MCF 10A (cell line): Measurements from ENCODE around the gene AWAT2. TPM values are rescaled to one million over a fixed set of nuclear protein-coding genes. Genes with fewer than 3 reads are reported as not detected.

Experiments used
- Bru-seq: library from RNA; stranded (reverse); fragments of 400-500 nt; gene quantifications from one replicate; lab custom pipeline; 2021; lab: Mats Ljungman, UMichigan
- BruChase-seq, 2 experiments: library from RNA; stranded (reverse); fragments of 400-500 nt; gene quantifications; one replicate each; lab custom pipeline; 2021; lab: Mats Ljungman, UMichigan
- BruUV-seq: library from RNA; stranded (reverse); fragments of 400-500 nt; replicated peaks from 2 replicates; lab custom pipeline; 2021; lab: Mats Ljungman, UMichigan
- CTCF ChIA-PET: fragments of 300-600 bp; sonication (Branson Sonifier 250); formaldehyde crosslinking; extraction: SDS; loops from one replicate; lab custom pipeline; 2021; ENCODE audit warnings: antibody characterized with exemption, inconsistent platforms; lab: Yijun Ruan, JAX
- POLR2A ChIA-PET: fragments of 300-600, 350-650 bp; sonication (Branson Sonifier 250); formaldehyde crosslinking; extraction: SDS; loops from one replicate; lab custom pipeline; 2020; ENCODE audit warnings: antibody characterized with exemption, inconsistent platforms; lab: Yijun Ruan, JAX
- DNase-seq: peaks from one replicate; pipeline ENCODE4 v3.0.0-alpha.2; 2018; ENCODE audit not compliant: unreplicated experiment
- H3K27ac Mint-ChIP-seq: one replicate; pipeline ENCODE4 v1.8.0; 2022; ENCODE audit warnings: mild to moderate bottlenecking, low read depth, mixed read lengths; ENCODE audit not compliant: unreplicated experiment
- H3K27me3 Mint-ChIP-seq: one replicate; pipeline ENCODE4 v1.8.0; 2022; ENCODE audit warnings: mixed read lengths; ENCODE audit not compliant: insufficient read depth, unreplicated experiment
- H3K36me3 Mint-ChIP-seq: one replicate; pipeline ENCODE4 v1.8.0; 2022; ENCODE audit warnings: mild to moderate bottlenecking, moderate library complexity, mixed read lengths; ENCODE audit not compliant: insufficient read depth, unreplicated experiment
- H3K4me1 Mint-ChIP-seq: one replicate; pipeline ENCODE4 v1.8.0; 2022; ENCODE audit warnings: mixed read lengths; ENCODE audit not compliant: insufficient read depth, unreplicated experiment
- H3K4me3 Mint-ChIP-seq: one replicate; pipeline ENCODE4 v1.8.0; 2022; ENCODE audit warnings: mild to moderate bottlenecking, moderate library complexity, mixed read lengths; ENCODE audit not compliant: unreplicated experiment
- H3K9me3 Mint-ChIP-seq: one replicate; pipeline ENCODE4 v1.8.0; 2022; ENCODE audit warnings: mixed read lengths; ENCODE audit not compliant: unreplicated experiment
- intact Hi-C: fragments of 100-400 bp; cut with micrococcal nuclease; formaldehyde crosslinking; loops from 2 replicates; pipeline ENCODE4 v1.14.1; 2022
- long read RNA-seq: library from polyadenylated mRNA; stranded (forward); transcript quantifications from one replicate; pipeline ENCODE4 v2.0.0, GENCODE V29; 2022
- total RNA-seq: library from RNA; stranded (reverse); gene quantifications from 2 replicates; pipeline ENCODE4 v1.2.3, GENCODE V29; 2022
- TF ChIP-seq, protein P1 (sequence below): fragments of 200-600 bp; IDR thresholded peaks from one replicate; pipeline ENCODE4 v1.8.0; 2022; ENCODE audit warnings: antibody characterized with exemption, mild to moderate bottlenecking; ENCODE audit not compliant: unreplicated experiment

AWAT2 gene, protein sequence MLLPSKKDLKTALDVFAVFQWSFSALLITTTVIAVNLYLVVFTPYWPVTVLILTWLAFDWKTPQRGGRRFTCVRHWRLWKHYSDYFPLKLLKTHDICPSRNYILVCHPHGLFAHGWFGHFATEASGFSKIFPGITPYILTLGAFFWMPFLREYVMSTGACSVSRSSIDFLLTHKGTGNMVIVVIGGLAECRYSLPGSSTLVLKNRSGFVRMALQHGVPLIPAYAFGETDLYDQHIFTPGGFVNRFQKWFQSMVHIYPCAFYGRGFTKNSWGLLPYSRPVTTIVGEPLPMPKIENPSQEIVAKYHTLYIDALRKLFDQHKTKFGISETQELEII
- total RNA-seq (0.14 TPM in 1 of 2 replicates, not detected in the other), Bru-seq, nascent RNA (percentile 9 among the genes with signal in this experiment), BruChase-seq, experiment 1, labeled RNA remaining after a 6-hour chase (percentile 8 among the genes with signal in this experiment), BruChase-seq, experiment 2, labeled RNA remaining after a 2-hour chase (not detected)
- long read RNA-seq = 0 reads

DNA sequence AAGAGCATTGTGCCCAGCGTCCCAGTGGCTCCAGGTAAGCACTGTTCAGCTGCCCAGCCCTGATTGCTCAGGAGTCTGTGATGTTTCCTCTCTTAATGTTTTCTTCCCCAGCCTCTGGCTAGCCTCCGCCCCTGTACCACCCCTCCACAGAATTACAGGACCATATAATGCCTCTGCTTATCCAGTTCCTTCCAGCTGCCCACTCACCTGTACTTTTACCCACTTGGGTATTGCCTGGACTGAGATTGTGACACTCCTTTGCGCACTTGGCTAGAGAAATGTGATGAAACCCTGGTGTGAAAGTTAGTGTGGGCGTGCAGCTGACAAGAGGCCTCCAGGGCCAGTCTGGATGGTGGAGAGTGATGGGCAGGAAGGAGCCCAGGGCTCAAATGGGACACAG, at the start of gene AWAT2:
Gene AWAT2 (minus strand): TSS at position 14 of the 400 bp plus-strand sequence. CDS start 6 bp downstream, at position 8.
- H3K4me3 Mint-ChIP-seq = no peak within 1 kb of the TSS
- POLR2A ChIA-PET = no interaction called here
- BruUV-seq = no TSS peak
- H3K36me3 Mint-ChIP-seq = no peaks in the 10 kb centered on the region
- H3K4me1 Mint-ChIP-seq = peaks cover 10% of the 10 kb centered on the region
- CTCF ChIA-PET = no interaction called here
- no peak within 1 kb of the TSS for H3K27ac Mint-ChIP-seq
- intact Hi-C loops = no loop called here
- H3K9me3 Mint-ChIP-seq = peaks cover 8% of the 10 kb centered on the region
- DNase-seq = peak; percentile 73
- H3K27me3 Mint-ChIP-seq = peaks cover 47% of the 10 kb centered on the region
- TF ChIP-seq, protein P1, sequence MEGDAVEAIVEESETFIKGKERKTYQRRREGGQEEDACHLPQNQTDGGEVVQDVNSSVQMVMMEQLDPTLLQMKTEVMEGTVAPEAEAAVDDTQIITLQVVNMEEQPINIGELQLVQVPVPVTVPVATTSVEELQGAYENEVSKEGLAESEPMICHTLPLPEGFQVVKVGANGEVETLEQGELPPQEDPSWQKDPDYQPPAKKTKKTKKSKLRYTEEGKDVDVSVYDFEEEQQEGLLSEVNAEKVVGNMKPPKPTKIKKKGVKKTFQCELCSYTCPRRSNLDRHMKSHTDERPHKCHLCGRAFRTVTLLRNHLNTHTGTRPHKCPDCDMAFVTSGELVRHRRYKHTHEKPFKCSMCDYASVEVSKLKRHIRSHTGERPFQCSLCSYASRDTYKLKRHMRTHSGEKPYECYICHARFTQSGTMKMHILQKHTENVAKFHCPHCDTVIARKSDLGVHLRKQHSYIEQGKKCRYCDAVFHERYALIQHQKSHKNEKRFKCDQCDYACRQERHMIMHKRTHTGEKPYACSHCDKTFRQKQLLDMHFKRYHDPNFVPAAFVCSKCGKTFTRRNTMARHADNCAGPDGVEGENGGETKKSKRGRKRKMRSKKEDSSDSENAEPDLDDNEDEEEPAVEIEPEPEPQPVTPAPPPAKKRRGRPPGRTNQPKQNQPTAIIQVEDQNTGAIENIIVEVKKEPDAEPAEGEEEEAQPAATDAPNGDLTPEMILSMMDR = no peak

DNA sequence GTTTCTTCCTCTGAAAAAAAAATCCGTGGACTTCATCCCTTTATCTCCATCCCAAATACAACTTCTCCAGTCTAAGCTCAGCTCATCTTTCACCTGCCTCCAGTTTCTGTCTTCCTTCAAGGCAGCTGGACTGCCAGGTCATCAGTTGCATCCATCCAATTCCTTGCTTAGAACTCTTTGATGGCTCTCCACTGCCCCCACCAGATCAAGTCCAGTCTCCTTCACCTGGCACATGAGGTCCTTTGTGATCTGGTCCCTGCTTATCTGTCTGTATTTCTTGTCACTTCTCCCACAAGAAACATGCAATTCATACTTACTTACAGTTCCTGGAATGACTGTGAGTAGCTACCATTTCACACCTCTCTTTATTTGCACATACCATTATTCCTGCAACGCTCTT, 46.3 kb upstream of the AWAT2 start:
- CTCF ChIA-PET = interaction anchor here (0.6 to 7.1 kb wide), 32 partner anchors 9 to 1155 kb away, joined by 3 to 197 read pairs (median 4); partner anchors contain the start of genes IGBP1 and OTUD6A
- TF ChIP-seq, protein P1 = peak; percentile 39
- Mint-ChIP-seq H3K27ac (no peak overlapping the region), H3K9me3 (no peaks in the 10 kb centered on the region), H3K4me3 (no peak overlapping the region), H3K27me3 (peaks cover 24% of the 10 kb centered on the region), H3K4me1 (no peaks in the 10 kb centered on the region), H3K36me3 (no peaks in the 10 kb centered on the region)
- DNase-seq = peak; percentile 51
- intact Hi-C loops = loop anchor here (5.0 kb wide), 6 partner anchors 64 to 1274 kb away; partner anchors contain the start of gene EDA
- BruUV-seq = no TSS peak
- POLR2A ChIA-PET = interaction anchor here (0.7 to 1.3 kb wide), 2 partner anchors 237 to 603 kb away, joined by 6 read pairs; no protein-coding TSS in a partner anchor

DNA sequence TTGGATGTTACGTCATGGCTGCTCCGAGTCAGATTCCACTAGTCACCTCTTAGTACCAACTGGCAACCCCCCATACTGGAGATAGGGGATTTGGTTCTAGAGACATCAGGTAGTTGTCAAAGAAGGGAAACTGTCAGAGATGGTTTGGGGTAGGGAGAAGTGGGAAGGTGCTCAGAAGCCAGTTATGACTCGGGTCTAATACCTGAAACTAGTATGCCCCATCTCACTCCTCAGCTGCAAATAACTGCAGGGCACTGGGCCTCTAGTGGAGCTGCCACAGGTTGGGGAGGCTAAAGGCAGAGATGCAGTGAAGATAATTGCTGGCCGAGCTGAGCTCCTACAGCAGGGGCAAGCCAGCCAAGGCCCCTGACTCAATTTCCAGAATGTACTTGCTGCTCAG, 42.5 kb upstream of the AWAT2 start:
- Mint-ChIP-seq H3K27me3 (peaks cover 37% of the 10 kb centered on the region), H3K4me1 (no peaks in the 10 kb centered on the region), H3K36me3 (no peaks in the 10 kb centered on the region), H3K9me3 (no peaks in the 10 kb centered on the region), H3K27ac (no peak overlapping the region), H3K4me3 (no peak overlapping the region)
- POLR2A ChIA-PET = no interaction called here
- intact Hi-C loops = no loop called here
- BruUV-seq = no TSS peak
- CTCF ChIA-PET = interaction anchor here (0.6 to 7.1 kb wide), 7 partner anchors 41 to 649 kb away, joined by 3 to 92 read pairs (median 5); no protein-coding TSS in a partner anchor
- TF ChIP-seq, protein P1 = no peak
- DNase-seq = no peak

DNA sequence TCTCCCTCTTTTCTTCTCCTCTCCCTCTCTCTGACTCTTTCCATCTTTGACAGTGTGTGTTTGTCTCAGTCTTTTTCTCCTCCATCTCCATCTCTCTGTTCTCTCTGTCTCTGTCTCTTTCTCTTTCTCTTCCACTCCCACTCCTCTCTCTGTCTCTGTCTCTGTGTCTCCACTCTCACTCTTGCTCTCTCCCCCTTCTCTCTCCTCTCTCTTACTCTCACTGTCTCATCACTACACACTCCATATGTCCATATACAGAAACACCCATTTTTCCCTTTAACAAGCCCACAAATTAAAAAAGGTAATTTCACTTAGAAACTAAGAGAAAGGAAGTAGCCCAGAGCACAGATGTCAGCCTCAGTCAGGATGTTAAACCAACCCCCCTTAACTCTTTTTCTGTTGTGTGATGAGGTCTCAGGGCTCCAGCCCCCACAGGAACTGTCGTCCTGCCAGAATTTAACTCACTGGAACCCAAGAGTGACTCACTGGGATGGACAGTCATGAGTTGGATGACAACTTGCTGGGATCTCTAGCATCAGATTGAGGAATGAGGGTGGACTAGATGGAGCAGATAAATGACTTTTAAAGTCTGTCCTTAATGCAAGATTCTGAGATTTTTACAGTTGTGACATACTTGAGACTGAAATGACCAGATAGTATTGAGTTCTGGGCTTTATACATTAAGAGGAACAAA, 40.0 kb upstream of the AWAT2 start:
- TF ChIP-seq, protein P1 = no peak
- ChIA-PET CTCF (interaction anchor here (0.5 to 4.8 kb wide), 2 partner anchors 7 to 60 kb away, joined by 3 to 26 read pairs; no protein-coding TSS in a partner anchor), POLR2A (no interaction called here)
- peak; percentile 15 for DNase-seq
- no peak overlapping the region for H3K27ac Mint-ChIP-seq
- intact Hi-C loops = no loop called here
- H3K4me1 Mint-ChIP-seq = no peaks in the 10 kb centered on the region
- no TSS peak for BruUV-seq
- peaks cover 27% of the 10 kb centered on the region for H3K27me3 Mint-ChIP-seq
- H3K9me3 Mint-ChIP-seq = no peaks in the 10 kb centered on the region
- H3K36me3 Mint-ChIP-seq = no peaks in the 10 kb centered on the region
- no peak overlapping the region for H3K4me3 Mint-ChIP-seq
